BE2C (cell line): Measurements from ENCODE around the gene NUP214.
"Not testable (repeated sequence)": the region's sequence is repeated elsewhere in the genome, so short reads cannot be mapped to it uniquely, and the experiment has no call there.

Experiments used
- DNase-seq: peaks from one replicate; pipeline ENCODE4 v3.0.0-alpha.2; 2020
- H3K27me3 ChIP-seq: fragments of 250-450 bp; sonication (Bioruptor Pico); 2 replicates; pipeline ENCODE4 v1.5.1; 2020; ENCODE audit warnings: mild to moderate bottlenecking
- H3K36me3 ChIP-seq: fragments of 250-450 bp; sonication (Bioruptor Pico); 2 replicates; pipeline ENCODE4 v1.5.1; 2020; ENCODE audit warnings: mild to moderate bottlenecking
- H3K4me1 ChIP-seq: fragments of 250-450 bp; sonication (Bioruptor Pico); 2 replicates; pipeline ENCODE4 v1.5.1; 2020
- H3K4me3 ChIP-seq: 2 replicates; pipeline ENCODE4 v1.5.1; 2011; ENCODE audit warnings: low read depth, low read length
- H3K9me3 ChIP-seq: fragments of 250-450 bp; sonication (Bioruptor Pico); 2 replicates; pipeline ENCODE4 v1.5.1; 2020
- CTCF ChIP-seq: IDR thresholded peaks from 2 replicates; pipeline ENCODE4 v1.5.1; 2012; ENCODE audit warnings: mild to moderate bottlenecking, low read depth, low read length

Gene NUP214

GRCh38 chr9:131112374-131113154 lies 12.8 kb upstream of the NUP214 start:
- Histone ChIP-seq H3K4me1 (no peaks in the 10 kb centered on the region), H3K36me3 (no peaks in the 10 kb centered on the region), H3K27me3 (peaks cover 5% of the 10 kb centered on the region; the same call in 1 of the 2 replicates), H3K9me3 (no peaks in the 10 kb centered on the region), H3K4me3 (no peak overlapping the region)
- no peak for TF ChIP-seq CTCF
- no peak for DNase-seq

GRCh38 chr9:131113655-131114054 lies 11.7 kb upstream of the NUP214 start:
- H3K4me3 ChIP-seq, result no peak overlapping the region
- no peak for DNase-seq

GRCh38 chr9:131114084-131114535 lies 11.3 kb upstream of the NUP214 start:
- Histone ChIP-seq H3K27me3 (peaks cover 7% of the 10 kb centered on the region; the same call in 1 of the 2 replicates), H3K4me1 (no peaks in the 10 kb centered on the region), H3K4me3 (no peak overlapping the region), H3K9me3 (no peaks in the 10 kb centered on the region), H3K36me3 (no peaks in the 10 kb centered on the region)
- no peak for TF ChIP-seq CTCF
- DNase-seq, result no peak

More at GRCh38 chr9:131113655-131114054, 11.7 kb upstream of the NUP214 start:
- Histone ChIP-seq H3K9me3 (no peaks in the 10 kb centered on the region), H3K27me3 (peaks cover 7% of the 10 kb centered on the region; the same call in 1 of the 2 replicates), H3K4me1 (no peaks in the 10 kb centered on the region), H3K36me3 (no peaks in the 10 kb centered on the region)
- TF ChIP-seq CTCF, result no peak

GRCh38 chr9:131115360-131115742 lies 10.0 kb upstream of the NUP214 start:
- not testable (repeated sequence) for H3K9me3 ChIP-seq, H3K4me1 ChIP-seq, H3K27me3 ChIP-seq, H3K4me3 ChIP-seq, DNase-seq, H3K36me3 ChIP-seq

- Histone ChIP-seq H3K36me3 (no peaks in the 10 kb centered on the region), H3K4me3 (no peak overlapping the region), H3K4me1 (no peaks in the 10 kb centered on the region), H3K27me3 (peaks cover 7% of the 10 kb centered on the region; the same call in 1 of the 2 replicates), H3K9me3 (no peaks in the 10 kb centered on the region)
- no peak for TF ChIP-seq CTCF
- no peak for DNase-seq
Observed at GRCh38 chr9:131116281-131117120, 8.9 kb upstream of the NUP214 start.

- no peak overlapping the region for H3K4me3 ChIP-seq
- DNase-seq, result no peak
- TF ChIP-seq CTCF, result no peak
- peaks cover 7% of the 10 kb centered on the region; the same call in 1 of the 2 replicates for H3K27me3 ChIP-seq
- H3K4me1 ChIP-seq, result no peaks in the 10 kb centered on the region
- H3K9me3 ChIP-seq, result no peaks in the 10 kb centered on the region
- no peaks in the 10 kb centered on the region for H3K36me3 ChIP-seq
Observed at GRCh38 chr9:131117121-131117761, 8.1 kb upstream of the NUP214 start.
